Neural progenitor cell (in vitro differentiated cells): ENCODE results near the gene SRCIN1.

Experiments
- EZH2 ChIP-seq: fragments of 200-600 bp; sonication (generic); IDR thresholded peaks from 2 replicates; pipeline ENCODE4 v1.6.1; 2017; ENCODE audit warnings: antibody characterized with exemption, mild to moderate bottlenecking, moderate library complexity
- TF ChIP-seq, protein P1 (sequence below): fragments of 200-600 bp; sonication (generic); IDR thresholded peaks from 2 replicates; pipeline ENCODE4 v1.5.1; 2017; ENCODE audit warnings: antibody characterized with exemption, mild to moderate bottlenecking

DNA sequence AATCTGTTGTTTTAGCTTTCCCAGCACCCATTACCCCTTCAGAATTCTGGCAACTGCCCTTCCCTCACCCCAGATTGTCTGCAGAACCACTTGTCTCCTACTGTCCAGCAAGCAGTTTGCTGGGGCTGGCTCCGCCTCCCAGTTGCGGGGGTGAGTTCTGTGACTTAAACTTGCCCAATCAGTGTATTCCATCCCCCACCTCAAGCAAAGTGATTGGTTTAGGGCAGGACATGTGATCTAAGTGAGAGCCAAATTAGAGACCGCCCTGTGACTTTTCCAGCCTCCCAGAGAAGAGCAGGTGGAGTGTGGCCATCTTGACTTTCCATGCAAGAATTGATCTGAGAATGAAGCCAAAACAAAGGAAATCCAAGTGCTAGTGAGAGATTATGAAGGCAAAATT lies 22.7 kb upstream of the SRCIN1 start:
- TF ChIP-seq, protein P1, sequence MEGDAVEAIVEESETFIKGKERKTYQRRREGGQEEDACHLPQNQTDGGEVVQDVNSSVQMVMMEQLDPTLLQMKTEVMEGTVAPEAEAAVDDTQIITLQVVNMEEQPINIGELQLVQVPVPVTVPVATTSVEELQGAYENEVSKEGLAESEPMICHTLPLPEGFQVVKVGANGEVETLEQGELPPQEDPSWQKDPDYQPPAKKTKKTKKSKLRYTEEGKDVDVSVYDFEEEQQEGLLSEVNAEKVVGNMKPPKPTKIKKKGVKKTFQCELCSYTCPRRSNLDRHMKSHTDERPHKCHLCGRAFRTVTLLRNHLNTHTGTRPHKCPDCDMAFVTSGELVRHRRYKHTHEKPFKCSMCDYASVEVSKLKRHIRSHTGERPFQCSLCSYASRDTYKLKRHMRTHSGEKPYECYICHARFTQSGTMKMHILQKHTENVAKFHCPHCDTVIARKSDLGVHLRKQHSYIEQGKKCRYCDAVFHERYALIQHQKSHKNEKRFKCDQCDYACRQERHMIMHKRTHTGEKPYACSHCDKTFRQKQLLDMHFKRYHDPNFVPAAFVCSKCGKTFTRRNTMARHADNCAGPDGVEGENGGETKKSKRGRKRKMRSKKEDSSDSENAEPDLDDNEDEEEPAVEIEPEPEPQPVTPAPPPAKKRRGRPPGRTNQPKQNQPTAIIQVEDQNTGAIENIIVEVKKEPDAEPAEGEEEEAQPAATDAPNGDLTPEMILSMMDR, result no peak
- no peak for TF ChIP-seq EZH2
